Activated T-cell treated with anti-CD3 and anti-CD28 coated beads, Interleukin-2, amount 50 U/mL, for 72 hours (primary cell): ENCODE measurements around the gene HIVEP3. TPM values are rescaled to one million over a fixed set of nuclear protein-coding genes. Genes with fewer than 3 reads are reported as not detected.

Source experiments
- ATAC-seq, 2 donors: fragments of 150-1000 bp; cut with Tn5 transposase; replicated peaks in 1 of 2; 2 replicates each; pipeline ENCODE4 v1.10.0; 2021; ENCODE audit warnings: moderate library complexity in 2 of 2, mild to moderate bottlenecking in 1 of 2
- DNase-seq, 2 donors: peaks; one replicate each; pipeline ENCODE4 v3.0.0; 2021 to 2022; ENCODE audit warnings: mixed read lengths in 1 of 2
- H3K27ac Mint-ChIP-seq: one replicate; pipeline ENCODE4 v1.8.0; 2022; ENCODE audit warnings: mild to moderate bottlenecking, moderate library complexity, mixed read lengths
- H3K27me3 Mint-ChIP-seq: one replicate; pipeline ENCODE4 v1.8.0; 2022; ENCODE audit warnings: low read depth, mixed read lengths
- H3K36me3 Mint-ChIP-seq, 2 donors: one replicate each; pipeline ENCODE4 v1.8.0; 2022; ENCODE audit warnings: mixed read lengths in 2 of 2, mild to moderate bottlenecking in 1 of 2; ENCODE audit not compliant: insufficient read depth in 2 of 2
- H3K4me1 Mint-ChIP-seq: one replicate; pipeline ENCODE4 v1.8.0; 2022; ENCODE audit warnings: low read depth, mixed read lengths
- H3K4me3 Mint-ChIP-seq, 2 donors: one replicate each; pipeline ENCODE4 v1.8.0; 2022; ENCODE audit warnings: mild to moderate bottlenecking in 2 of 2, mixed read lengths in 2 of 2, moderate library complexity in 2 of 2
- H3K9me3 Mint-ChIP-seq, 2 donors: one replicate each; pipeline ENCODE4 v1.8.0; 2022; ENCODE audit warnings: mixed read lengths in 2 of 2
- total RNA-seq, 2 donors: library from RNA; stranded (reverse); gene quantifications; one replicate each; pipeline ENCODE4 v1.2.3, GENCODE V29; 2022

The HIVEP3 gene
- total RNA-seq, 2 donors from 2014 or later = 22.8 to 29.2 TPM

- no peak overlapping the region for H3K27ac Mint-ChIP-seq
- no peaks in the 10 kb centered on the region for H3K27me3 Mint-ChIP-seq
- peaks cover 77% of the 10 kb centered on the region for H3K4me1 Mint-ChIP-seq
- H3K36me3 Mint-ChIP-seq = peaks cover 0 to 3% of the 10 kb centered on the region in 2 donors
- H3K4me3 Mint-ChIP-seq = peak overlapping the region in 1 of 2 donors; percentile 1
- H3K9me3 Mint-ChIP-seq = no peaks in the 10 kb centered on the region
- ATAC-seq (no peak), DNase-seq (no peak)
Observed at GRCh38 chr1:41900603-41901444, 17.9 kb downstream of the HIVEP3 start.

GRCh38 chr1:41898191-41898713 is 20.5 kb downstream of the HIVEP3 start:
- Mint-ChIP-seq H3K36me3 (peaks cover 0 to 3% of the 10 kb centered on the region in 2 donors), H3K9me3 (no peaks in the 10 kb centered on the region), H3K27ac (peak overlapping the region; percentile 95), H3K4me3 (peak overlapping the region; percentile 65 to 71), H3K4me1 (peaks cover 83% of the 10 kb centered on the region), H3K27me3 (no peaks in the 10 kb centered on the region)
- DNase-seq (peak; percentile 75 to 82), ATAC-seq (peak; percentile 88 to 99)

GRCh38 chr1:41895552-41895951 is 23.2 kb downstream of the HIVEP3 start:
- no peaks in the 10 kb centered on the region for H3K27me3 Mint-ChIP-seq
- DNase-seq (no peak), ATAC-seq (no peak)
- H3K36me3 Mint-ChIP-seq = peaks cover 0 to 3% of the 10 kb centered on the region in 2 donors
- no peak overlapping the region for H3K4me3 Mint-ChIP-seq
- H3K27ac Mint-ChIP-seq = no peak overlapping the region
- peaks cover 81% of the 10 kb centered on the region for H3K4me1 Mint-ChIP-seq
- H3K9me3 Mint-ChIP-seq = no peaks in the 10 kb centered on the region

DNA sequence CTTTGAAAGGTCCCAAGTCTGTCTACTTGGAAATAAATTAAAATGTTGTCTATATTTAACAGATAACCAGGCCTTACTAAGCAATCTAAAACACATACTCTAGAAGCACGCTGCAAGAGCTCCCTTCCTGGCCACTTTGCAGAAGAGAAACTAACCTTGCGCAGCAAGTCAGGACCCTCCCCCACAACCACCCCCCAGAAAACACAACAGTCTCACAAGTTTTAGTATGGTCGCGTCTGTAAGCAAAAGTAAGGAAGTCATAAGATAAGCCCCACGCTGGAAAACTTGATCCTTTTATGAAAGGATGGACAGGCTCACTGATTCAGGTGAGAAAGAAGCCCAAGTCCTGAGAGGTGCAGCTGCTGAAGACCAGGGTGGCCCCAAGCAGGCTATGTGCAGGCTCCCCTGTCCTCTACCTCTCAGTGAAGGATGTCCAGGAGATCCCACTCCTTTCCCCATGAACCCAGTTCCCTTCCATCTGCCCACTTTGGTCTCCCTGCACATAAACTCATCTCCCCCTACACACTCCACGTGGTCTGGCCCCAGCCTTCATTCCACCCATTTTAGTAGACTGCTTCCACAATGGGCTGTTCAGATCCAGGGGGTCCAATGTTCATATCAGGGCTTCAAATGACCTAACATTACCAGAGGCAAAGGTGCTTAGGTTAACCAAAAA is 23.8 kb downstream of the HIVEP3 start:
- Mint-ChIP-seq H3K27me3 (no peaks in the 10 kb centered on the region), H3K36me3 (peaks cover 0 to 3% of the 10 kb centered on the region in 2 donors), H3K9me3 (no peaks in the 10 kb centered on the region), H3K27ac (no peak overlapping the region), H3K4me3 (peak overlapping the region in 1 of 2 donors; percentile 45), H3K4me1 (peaks cover 78% of the 10 kb centered on the region)
- DNase-seq (no peak), ATAC-seq (no peak)

- no peak overlapping the region for H3K27ac Mint-ChIP-seq
- H3K36me3 Mint-ChIP-seq = peaks cover 0 to 3% of the 10 kb centered on the region in 2 donors
- H3K9me3 Mint-ChIP-seq = no peaks in the 10 kb centered on the region
- H3K27me3 Mint-ChIP-seq = no peaks in the 10 kb centered on the region
- ATAC-seq (no peak), DNase-seq (no peak)
- H3K4me3 Mint-ChIP-seq = peak overlapping the region in 1 of 2 donors; percentile 45
- H3K4me1 Mint-ChIP-seq = peaks cover 74% of the 10 kb centered on the region
Observed at GRCh38 chr1:41894101-41894807, 24.5 kb downstream of the HIVEP3 start.

- no peaks in the 10 kb centered on the region for H3K9me3 Mint-ChIP-seq
- DNase-seq (peak in 1 of 2 donors; percentile 37), ATAC-seq (peak; percentile 39 to 56)
Observed at GRCh38 chr1:41892301-41892781, 26.4 kb downstream of the HIVEP3 start.

DNA sequence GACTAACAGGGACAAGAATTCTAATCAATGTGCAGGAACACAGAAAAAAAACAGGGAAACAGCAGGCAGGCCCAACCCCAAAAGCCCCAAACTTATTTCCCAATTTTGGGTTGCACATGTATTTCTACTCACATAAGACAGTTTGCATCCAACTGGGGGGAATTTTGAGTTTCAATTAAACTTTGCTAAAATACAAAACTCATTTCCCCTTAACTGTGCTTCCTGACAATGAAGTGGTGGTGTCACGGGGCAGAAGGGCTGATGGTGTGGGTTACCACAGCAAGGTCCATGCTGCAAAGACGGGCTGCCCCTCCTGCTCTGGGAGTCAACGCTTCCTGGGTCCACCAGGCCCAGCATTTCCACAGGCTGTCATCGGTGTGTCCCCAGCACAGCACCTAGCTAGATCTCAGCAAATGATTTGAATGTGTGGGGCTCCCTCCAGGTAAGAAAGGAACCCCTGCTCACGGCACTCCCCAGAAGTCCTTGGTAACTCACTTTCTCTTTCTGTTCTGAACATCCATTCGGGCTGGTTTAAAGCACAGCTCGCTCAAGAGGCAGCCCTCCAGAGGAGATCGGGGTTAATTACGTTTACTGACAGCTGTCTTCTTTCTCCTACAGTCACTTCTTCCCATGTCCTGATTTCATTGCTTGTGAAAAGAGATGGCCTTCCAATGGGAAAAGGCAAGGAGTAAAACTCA is 27.4 kb downstream of the HIVEP3 start:
- H3K36me3 Mint-ChIP-seq = no peaks in the 10 kb centered on the region
- peak overlapping the region; percentile 76 to 77 for H3K4me3 Mint-ChIP-seq
- H3K27me3 Mint-ChIP-seq = no peaks in the 10 kb centered on the region
- peak overlapping the region; percentile 58 for H3K27ac Mint-ChIP-seq
- H3K4me1 Mint-ChIP-seq = peaks cover 60% of the 10 kb centered on the region
- peak; percentile 62 to 63 for DNase-seq
- no peaks in the 10 kb centered on the region for H3K9me3 Mint-ChIP-seq
- ATAC-seq = peak; percentile 89 to 93

More at GRCh38 chr1:41892301-41892781, 26.4 kb downstream of the HIVEP3 start:
- peaks cover 67% of the 10 kb centered on the region for H3K4me1 Mint-ChIP-seq
- peak overlapping the region; percentile 58 for H3K27ac Mint-ChIP-seq
- no peaks in the 10 kb centered on the region for H3K36me3 Mint-ChIP-seq
- H3K4me3 Mint-ChIP-seq = peak overlapping the region; percentile 76 to 77
- H3K27me3 Mint-ChIP-seq = no peaks in the 10 kb centered on the region

GRCh38 chr1:41890825-41891198 is 27.9 kb downstream of the HIVEP3 start:
- Mint-ChIP-seq H3K4me3 (peak overlapping the region; percentile 76 to 77), H3K27me3 (no peaks in the 10 kb centered on the region), H3K9me3 (no peaks in the 10 kb centered on the region), H3K36me3 (no peaks in the 10 kb centered on the region), H3K27ac (peak overlapping the region; percentile 58), H3K4me1 (peaks cover 60% of the 10 kb centered on the region)
- no peak for DNase-seq
- ATAC-seq = no peak

- H3K4me3 Mint-ChIP-seq = peak overlapping the region; percentile 16 to 21
- no peaks in the 10 kb centered on the region for H3K27me3 Mint-ChIP-seq
- H3K36me3 Mint-ChIP-seq = no peaks in the 10 kb centered on the region
- H3K27ac Mint-ChIP-seq = peak overlapping the region; percentile 72
- ATAC-seq (no peak), DNase-seq (no peak)
- no peaks in the 10 kb centered on the region for H3K9me3 Mint-ChIP-seq
- H3K4me1 Mint-ChIP-seq = peaks cover 51% of the 10 kb centered on the region
Observed at GRCh38 chr1:41889506-41890414, 29.0 kb downstream of the HIVEP3 start.

DNA sequence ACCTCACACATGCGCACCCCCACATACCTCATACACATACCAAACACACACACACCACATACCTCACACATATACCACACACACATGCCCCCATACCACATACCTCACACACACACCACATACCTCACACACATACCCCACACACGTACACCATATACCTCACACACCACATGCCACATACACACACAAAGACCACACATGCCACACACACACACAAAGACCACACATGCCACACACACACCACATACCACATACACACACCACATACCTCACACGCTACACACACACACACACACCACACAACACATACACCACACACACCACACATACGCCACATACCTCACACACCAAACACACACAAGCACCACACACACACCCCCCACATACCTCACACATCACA is 30.0 kb downstream of the HIVEP3 start:
- Mint-ChIP-seq H3K36me3 (no peaks in the 10 kb centered on the region), H3K27me3 (no peaks in the 10 kb centered on the region), H3K4me1 (peaks cover 42% of the 10 kb centered on the region), H3K4me3 (no peak overlapping the region), H3K27ac (peak overlapping the region; percentile 1), H3K9me3 (no peaks in the 10 kb centered on the region)
- peak in 1 of 2 donors; percentile 27 for ATAC-seq
- no peak for DNase-seq

- DNase-seq = no peak
- ATAC-seq = no peak
- H3K27ac Mint-ChIP-seq = no peak overlapping the region
- peaks cover 44% of the 10 kb centered on the region for H3K4me1 Mint-ChIP-seq
- no peaks in the 10 kb centered on the region for H3K36me3 Mint-ChIP-seq
- no peaks in the 10 kb centered on the region for H3K27me3 Mint-ChIP-seq
- H3K9me3 Mint-ChIP-seq = no peaks in the 10 kb centered on the region
- H3K4me3 Mint-ChIP-seq = no peak overlapping the region
Observed at GRCh38 chr1:41887365-41887764, 31.4 kb downstream of the HIVEP3 start.
